Mesothelial cell of epicardium (in vitro differentiated cells): ENCODE measurements around the gene TSC22D1. TPM values are rescaled to one million over a fixed set of nuclear protein-coding genes. Genes with fewer than 3 reads are reported as not detected.

ENCODE experiments used
- DNase-seq, 2 experiments: peaks; one replicate each; pipeline ENCODE4 v3.0.0; 2021; ENCODE audit warnings: low spot score in 2 of 2; ENCODE audit not compliant: unreplicated experiment in 2 of 2
- H3K27ac Mint-ChIP-seq: 2 replicates; pipeline ENCODE4 v1.8.0; 2021; ENCODE audit warnings: mixed read lengths
- H3K27me3 Mint-ChIP-seq: 2 replicates; pipeline ENCODE4 v1.8.0; 2021; ENCODE audit warnings: low read depth, mixed read lengths
- H3K36me3 Mint-ChIP-seq: 2 replicates; pipeline ENCODE4 v1.8.0; 2021; ENCODE audit warnings: mixed read lengths
- H3K4me1 Mint-ChIP-seq: 2 replicates; pipeline ENCODE4 v1.8.0; 2021; ENCODE audit warnings: mixed read lengths
- H3K4me3 Mint-ChIP-seq: 2 replicates; pipeline ENCODE4 v1.8.0; 2021; ENCODE audit warnings: mild to moderate bottlenecking, moderate library complexity, mixed read lengths
- H3K9me3 Mint-ChIP-seq: 2 replicates; pipeline ENCODE4 v1.8.0; 2021; ENCODE audit warnings: mixed read lengths
- CTCF ChIP-seq: fragments of 200-600 bp; sonication (generic); IDR thresholded peaks from one replicate; pipeline ENCODE4 v1.5.0; 2021; ENCODE audit warnings: antibody characterized with exemption; ENCODE audit not compliant: unreplicated experiment
- total RNA-seq: library from RNA; stranded (reverse); gene quantifications from 3 replicates; pipeline ENCODE4 v1.2.1, GENCODE V29; 2021

TSC22D1 gene
- total RNA-seq, 1 donor from 2014 or later, result 99.5 TPM

GRCh38 chr13:44411841-44412240 lies 164.3 kb downstream of the TSC22D1 start:
- H3K9me3 Mint-ChIP-seq, result no peaks in the 10 kb centered on the region
- H3K36me3 Mint-ChIP-seq, result no peaks in the 10 kb centered on the region
- TF ChIP-seq CTCF, result no peak
- no peak for DNase-seq
- no peak overlapping the region for H3K27ac Mint-ChIP-seq
- no peak overlapping the region for H3K4me3 Mint-ChIP-seq
- H3K27me3 Mint-ChIP-seq, result peaks cover 27% of the 10 kb centered on the region
- peaks cover 20% of the 10 kb centered on the region for H3K4me1 Mint-ChIP-seq

DNA sequence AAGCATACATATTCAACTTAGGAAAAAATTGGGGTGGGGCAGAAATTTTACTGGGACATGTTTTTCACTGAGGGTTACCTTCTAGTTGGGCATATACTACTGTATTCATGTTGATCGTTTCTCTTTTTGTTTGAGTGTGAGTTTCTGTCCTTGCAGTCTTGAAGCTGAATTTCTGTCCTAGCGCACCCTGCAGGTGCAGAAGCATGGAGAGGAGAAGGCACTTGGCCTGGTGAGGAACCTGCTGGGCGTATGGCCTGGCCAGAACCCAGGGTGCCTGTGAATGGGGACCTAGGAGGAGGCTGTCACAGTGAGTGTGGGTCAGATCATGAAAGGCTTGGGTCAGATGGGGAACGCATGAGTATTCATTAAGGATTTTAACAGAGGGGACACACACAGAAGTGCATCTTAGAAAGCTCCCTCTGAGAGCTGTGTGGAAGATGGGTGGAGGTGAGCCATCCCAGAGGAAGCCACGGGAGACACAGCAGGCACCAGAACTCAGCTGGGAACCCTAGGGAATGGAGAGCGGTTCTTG lies 165.7 kb downstream of the TSC22D1 start:
- H3K27ac Mint-ChIP-seq, result no peak overlapping the region

DNA sequence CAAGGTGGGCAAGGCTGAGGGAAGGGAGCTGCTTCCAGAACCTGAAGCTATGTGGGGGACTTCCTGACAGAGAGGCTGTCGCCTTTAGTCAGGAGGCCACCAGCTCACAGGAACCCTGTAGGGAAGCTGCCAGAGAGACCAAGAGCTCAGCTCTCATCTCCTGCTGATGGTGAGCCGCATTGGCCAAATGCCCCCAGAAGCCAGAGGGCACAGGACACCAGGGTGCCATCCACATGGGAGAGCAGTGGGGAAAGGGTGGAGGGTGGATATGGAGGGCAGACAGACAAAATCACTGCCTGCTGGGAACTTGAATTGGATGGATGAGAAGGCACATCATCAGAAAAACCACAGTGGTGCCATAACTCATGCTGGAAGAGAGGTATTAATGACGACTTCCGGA lies 166.5 kb downstream of the TSC22D1 start:
- peaks cover 30% of the 10 kb centered on the region for H3K27me3 Mint-ChIP-seq

More for the DNA sequence above, 165.7 kb downstream of the TSC22D1 start:
- Mint-ChIP-seq H3K4me1 (peaks cover 21% of the 10 kb centered on the region), H3K27me3 (peaks cover 29% of the 10 kb centered on the region), H3K9me3 (no peaks in the 10 kb centered on the region), H3K36me3 (no peaks in the 10 kb centered on the region), H3K4me3 (no peak overlapping the region)
- no peak for TF ChIP-seq CTCF
- DNase-seq, result no peak

DNA sequence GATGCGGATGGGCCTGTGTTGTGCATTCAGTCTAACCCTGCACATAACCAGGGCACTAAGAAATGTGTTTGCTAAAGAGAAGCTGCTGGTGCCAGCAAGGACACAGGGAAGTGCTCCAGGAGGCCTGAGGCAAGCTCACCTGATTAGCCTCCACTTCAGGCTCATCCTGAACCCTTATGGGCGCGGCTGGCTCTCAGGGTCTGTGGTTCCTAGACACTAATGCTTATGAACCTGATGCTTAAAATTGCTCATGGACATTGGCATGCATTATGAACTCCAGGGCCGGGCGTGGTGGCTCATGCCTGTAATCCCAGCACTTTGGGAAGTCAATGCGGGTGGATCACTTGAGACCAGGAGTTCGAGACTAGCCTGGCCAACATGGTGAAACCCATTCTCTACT lies 168.2 kb downstream of the TSC22D1 start:
- Mint-ChIP-seq H3K27me3 (peaks cover 32% of the 10 kb centered on the region), H3K4me1 (peaks cover 44% of the 10 kb centered on the region), H3K4me3 (no peak overlapping the region), H3K9me3 (no peaks in the 10 kb centered on the region), H3K27ac (no peak overlapping the region), H3K36me3 (no peaks in the 10 kb centered on the region)
- DNase-seq, result no peak
- no peak for TF ChIP-seq CTCF

More for the DNA sequence above, 166.5 kb downstream of the TSC22D1 start:
- Mint-ChIP-seq H3K27ac (no peak overlapping the region), H3K9me3 (no peaks in the 10 kb centered on the region), H3K36me3 (no peaks in the 10 kb centered on the region), H3K4me3 (no peak overlapping the region), H3K4me1 (peaks cover 29% of the 10 kb centered on the region)
- TF ChIP-seq CTCF, result no peak
- DNase-seq, result no peak

DNA sequence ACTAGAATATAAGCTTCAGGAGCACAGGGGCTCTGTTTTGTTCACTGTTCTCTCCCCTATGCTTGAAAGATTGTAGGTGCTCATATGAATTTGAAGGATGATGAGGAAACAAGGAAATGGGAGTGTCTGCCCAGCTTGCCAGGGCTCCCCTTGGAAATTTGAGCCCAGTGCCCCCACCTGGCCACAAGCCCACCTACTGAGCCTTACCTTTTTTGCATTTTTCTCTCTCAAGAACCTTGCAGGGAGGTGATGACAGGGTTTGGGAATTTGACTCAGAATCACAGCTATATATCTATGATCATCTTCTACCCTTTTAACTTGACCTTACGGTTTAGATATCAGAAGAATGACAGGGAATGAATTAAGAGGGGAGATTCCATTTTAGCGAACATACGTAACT lies 168.8 kb downstream of the TSC22D1 start:
- Mint-ChIP-seq H3K27me3 (peaks cover 36% of the 10 kb centered on the region), H3K36me3 (no peaks in the 10 kb centered on the region), H3K4me1 (peaks cover 44% of the 10 kb centered on the region), H3K4me3 (no peak overlapping the region), H3K27ac (no peak overlapping the region), H3K9me3 (no peaks in the 10 kb centered on the region)
- no peak for DNase-seq
- TF ChIP-seq CTCF, result no peak

DNA sequence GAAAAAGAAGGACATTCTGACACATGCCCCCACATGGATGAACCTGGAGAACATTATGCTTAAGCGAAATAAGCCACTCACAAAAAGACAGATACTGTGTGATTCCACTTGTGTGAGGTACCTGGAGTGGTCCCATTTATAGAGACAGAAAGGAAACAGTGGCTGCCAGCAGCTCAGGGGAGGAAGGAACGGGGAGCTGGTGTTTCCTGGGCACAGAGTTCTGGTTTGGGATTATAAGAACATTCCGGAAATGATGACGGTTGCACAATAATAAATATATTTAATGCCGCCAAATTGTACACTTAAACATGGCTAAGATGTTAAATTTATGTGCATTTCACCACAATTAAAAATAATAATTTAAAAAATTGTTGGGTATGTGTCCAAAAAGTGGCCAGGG lies 169.5 kb downstream of the TSC22D1 start:
- no peak for TF ChIP-seq CTCF
- no peaks in the 10 kb centered on the region for H3K36me3 Mint-ChIP-seq

More for the DNA sequence above, 169.5 kb downstream of the TSC22D1 start:
- Mint-ChIP-seq H3K4me1 (peaks cover 45% of the 10 kb centered on the region), H3K27me3 (peaks cover 41% of the 10 kb centered on the region), H3K4me3 (no peak overlapping the region), H3K27ac (no peak overlapping the region), H3K9me3 (no peaks in the 10 kb centered on the region)
- DNase-seq, result no peak
